ENCODE measurements around the gene PSMD13. TPM values are rescaled to one million over a fixed set of nuclear protein-coding genes. Genes with fewer than 3 reads are reported as not detected.

The PSMD13 gene
- total and polyA plus RNA-seq, 2 experiments from 2014 or later: 98.4 to 175 TPM

DNA sequence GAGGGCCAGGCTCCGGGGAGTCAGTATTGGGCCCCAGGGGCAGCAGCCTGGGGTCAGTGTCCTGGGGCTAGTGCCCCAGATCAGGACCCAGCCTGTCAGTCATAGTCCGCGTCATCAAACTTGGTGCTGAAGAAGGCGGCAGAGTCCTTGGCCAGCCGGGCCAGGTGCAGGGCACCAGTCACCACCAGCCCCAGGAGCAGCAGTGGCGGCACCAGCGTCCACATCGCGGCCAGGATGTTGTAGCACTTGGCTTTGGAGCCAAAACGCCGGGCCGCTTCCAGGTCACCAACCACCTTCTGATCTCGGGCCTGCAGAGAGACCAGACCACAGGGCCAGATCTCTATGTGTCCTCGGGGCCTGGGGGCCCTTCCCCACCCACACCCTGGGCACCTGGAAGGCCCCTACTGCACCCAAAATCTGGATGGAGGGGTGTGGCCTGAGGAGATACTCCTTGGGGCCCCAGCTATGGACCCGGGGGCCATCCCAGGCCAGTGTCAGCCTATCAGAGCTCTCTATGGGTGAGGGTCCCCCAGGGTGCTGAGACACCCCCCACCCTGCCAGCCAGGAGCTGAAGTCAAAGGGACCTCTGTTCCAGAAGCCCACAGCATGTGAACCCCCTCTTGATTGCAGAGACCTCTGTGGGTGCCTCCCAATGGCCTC is 61.8 kb downstream of the PSMD13 start:
- TF ChIP-seq, protein P1, sequence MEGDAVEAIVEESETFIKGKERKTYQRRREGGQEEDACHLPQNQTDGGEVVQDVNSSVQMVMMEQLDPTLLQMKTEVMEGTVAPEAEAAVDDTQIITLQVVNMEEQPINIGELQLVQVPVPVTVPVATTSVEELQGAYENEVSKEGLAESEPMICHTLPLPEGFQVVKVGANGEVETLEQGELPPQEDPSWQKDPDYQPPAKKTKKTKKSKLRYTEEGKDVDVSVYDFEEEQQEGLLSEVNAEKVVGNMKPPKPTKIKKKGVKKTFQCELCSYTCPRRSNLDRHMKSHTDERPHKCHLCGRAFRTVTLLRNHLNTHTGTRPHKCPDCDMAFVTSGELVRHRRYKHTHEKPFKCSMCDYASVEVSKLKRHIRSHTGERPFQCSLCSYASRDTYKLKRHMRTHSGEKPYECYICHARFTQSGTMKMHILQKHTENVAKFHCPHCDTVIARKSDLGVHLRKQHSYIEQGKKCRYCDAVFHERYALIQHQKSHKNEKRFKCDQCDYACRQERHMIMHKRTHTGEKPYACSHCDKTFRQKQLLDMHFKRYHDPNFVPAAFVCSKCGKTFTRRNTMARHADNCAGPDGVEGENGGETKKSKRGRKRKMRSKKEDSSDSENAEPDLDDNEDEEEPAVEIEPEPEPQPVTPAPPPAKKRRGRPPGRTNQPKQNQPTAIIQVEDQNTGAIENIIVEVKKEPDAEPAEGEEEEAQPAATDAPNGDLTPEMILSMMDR (IDR thresholded peaks at IDR 0.05; ENCODE audit: low read depth, low read length): no peak
- H3K4me1 ChIP-seq (ENCODE audit: low read depth): no peaks in the 10 kb centered on the region
- H3K36me3 ChIP-seq: no peaks in the 10 kb centered on the region
- no peaks in the 10 kb centered on the region for H3K9me3 ChIP-seq (ENCODE audit: low read depth)
- H3K27me3 ChIP-seq: no peaks in the 10 kb centered on the region
- DNase-seq (ENCODE audit: low read depth in 1 of 2, low spot score in 1 of 2): no peak
- no peak overlapping the region for H3K27ac ChIP-seq
- H3K4me3 ChIP-seq: no peak overlapping the region

DNA sequence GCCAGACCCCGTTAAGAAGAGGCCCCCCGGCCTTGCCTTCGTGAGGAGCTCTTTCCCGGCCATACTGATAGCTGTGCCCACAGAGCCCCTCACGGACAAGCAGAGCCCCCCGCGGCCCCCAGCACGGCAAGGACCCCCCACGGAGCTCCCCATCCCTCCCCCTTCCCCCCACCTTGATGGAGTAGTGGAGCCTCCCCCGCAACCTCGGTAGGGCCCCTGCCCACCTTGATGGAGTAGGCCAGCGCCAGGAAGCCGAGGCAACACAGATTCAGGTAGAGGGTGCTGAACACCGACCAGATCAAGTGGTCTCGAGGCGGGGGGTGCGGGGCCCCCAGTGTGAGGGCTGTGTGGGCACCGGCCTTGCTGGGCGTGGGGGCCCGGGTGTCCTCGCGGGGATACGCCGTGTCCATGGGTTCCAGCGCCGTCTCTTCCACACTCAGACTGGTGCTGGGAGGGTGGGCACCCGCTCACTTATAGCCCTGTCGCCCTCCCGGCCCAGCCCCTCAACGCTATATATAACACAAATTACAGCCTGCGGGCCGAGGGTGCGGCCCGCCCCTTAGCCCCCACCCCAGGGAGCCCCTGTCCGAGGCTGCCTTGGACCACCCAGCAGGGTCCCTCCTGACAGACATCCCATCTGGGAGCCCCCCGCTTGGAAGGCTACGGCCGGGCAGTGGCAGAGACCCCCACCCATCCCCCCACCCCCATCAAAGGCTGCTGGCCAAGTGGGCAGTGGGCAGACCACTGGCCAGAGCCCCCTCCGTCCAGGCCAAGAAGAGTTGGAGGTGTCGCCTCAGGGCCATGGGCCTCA is 62.5 kb downstream of the PSMD13 start, which contains the start of gene IFITM5:
Gene IFITM5 (minus strand): TSS at position 446 of the 811 bp plus-strand sequence. CDS start 36 bp downstream, at position 410.
- Histone ChIP-seq H3K36me3 (no peaks in the 10 kb centered on the region), H3K4me1 (ENCODE audit: low read depth) (no peaks in the 10 kb centered on the region), H3K27ac (no peak within 1 kb of the TSS), H3K27me3 (no peaks in the 10 kb centered on the region), H3K9me3 (ENCODE audit: low read depth) (no peaks in the 10 kb centered on the region), H3K4me3 (no peak within 1 kb of the TSS)
- DNase-seq (ENCODE audit: low read depth in 1 of 2, low spot score in 1 of 2): no peak
- TF ChIP-seq, protein P1 (IDR thresholded peaks at IDR 0.05; ENCODE audit: low read depth, low read length): no peak

DNA sequence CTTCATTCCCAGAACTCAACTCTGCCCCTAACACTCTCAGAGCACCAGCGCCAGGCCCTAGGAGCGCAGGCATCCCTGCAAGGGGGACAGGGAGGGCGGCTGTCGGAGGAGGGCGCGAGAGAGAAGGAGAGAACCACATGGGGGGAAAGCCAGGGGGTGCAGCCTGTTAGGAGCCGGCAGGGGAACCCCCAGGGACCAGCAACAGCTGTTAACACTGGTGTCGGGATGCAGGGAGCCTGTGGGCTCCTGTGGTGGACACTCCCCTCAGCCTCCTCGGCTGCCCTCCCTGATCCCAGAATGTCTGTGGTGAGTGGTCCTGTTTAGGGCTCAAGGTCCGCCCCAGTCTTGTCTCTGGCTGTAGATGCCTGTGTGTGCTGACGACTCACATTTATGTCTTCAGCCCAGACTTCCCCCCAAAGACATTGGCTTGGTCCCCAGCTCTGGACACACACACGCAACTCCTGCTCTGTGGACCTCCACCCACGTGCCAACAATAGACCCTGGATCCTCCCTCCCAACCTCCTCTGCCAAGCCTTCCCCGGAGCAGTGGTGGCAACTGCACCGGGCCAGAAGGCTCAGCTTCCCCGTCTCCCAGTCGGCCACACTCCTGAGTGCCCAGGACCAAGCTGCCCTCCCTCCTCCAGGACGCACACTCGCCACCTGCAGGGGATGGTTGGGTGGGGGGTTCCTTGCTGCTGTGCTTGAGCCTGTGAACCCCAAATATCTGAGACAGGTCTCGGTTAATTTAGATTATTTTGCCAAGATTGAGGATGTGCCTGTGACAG is 63.4 kb downstream of the PSMD13 start:
- no peak overlapping the region for H3K27ac ChIP-seq
- no peaks in the 10 kb centered on the region for H3K4me1 ChIP-seq (ENCODE audit: low read depth)
- no peaks in the 10 kb centered on the region for H3K9me3 ChIP-seq (ENCODE audit: low read depth)
- H3K36me3 ChIP-seq: no peaks in the 10 kb centered on the region
- no peaks in the 10 kb centered on the region for H3K27me3 ChIP-seq
- DNase-seq (ENCODE audit: low read depth in 1 of 2, low spot score in 1 of 2): peak; percentile 38 to 47
- H3K4me3 ChIP-seq: no peak overlapping the region
- TF ChIP-seq, protein P1 (IDR thresholded peaks at IDR 0.05; ENCODE audit: low read depth, low read length): peak; percentile 37

Other genes with a start within 250 kb of the PSMD13 start
- gene SCGB1C1, start 43.9 kb upstream of the PSMD13 start, total RNA-seq: not detected in 2 replicates
- not detected in 2 replicates for gene SCGB1C1, start 43.9 kb upstream of the PSMD13 start, polyA plus RNA-seq
- gene BET1L, start 29.6 kb upstream of the PSMD13 start, total RNA-seq: 26.8 and 30.6 TPM in 2 replicates
- gene BET1L, start 29.6 kb upstream of the PSMD13 start, polyA plus RNA-seq: 44.9 and 62.0 TPM in 2 replicates
- gene RIC8A, start 29.3 kb upstream of the PSMD13 start, total RNA-seq: 84.3 and 102 TPM in 2 replicates
- gene RIC8A, start 29.3 kb upstream of the PSMD13 start, polyA plus RNA-seq: 75.6 and 81.5 TPM in 2 replicates
- gene SIRT3, start 634 bp upstream of the PSMD13 start, total RNA-seq: 44.9 and 53.6 TPM in 2 replicates
- 46.1 and 47.7 TPM in 2 replicates for gene SIRT3, start 634 bp upstream of the PSMD13 start, polyA plus RNA-seq
- not detected in 2 replicates for gene NLRP6, start 41.4 kb downstream of the PSMD13 start, total RNA-seq
- gene NLRP6, start 41.4 kb downstream of the PSMD13 start, polyA plus RNA-seq: not detected in 2 replicates
- gene PGGHG, start 52.1 kb downstream of the PSMD13 start, total RNA-seq: 29.9 and 88.7 TPM in 2 replicates
- gene PGGHG, start 52.1 kb downstream of the PSMD13 start, polyA plus RNA-seq: 33.1 and 42.4 TPM in 2 replicates
- not detected in 2 replicates for gene IFITM5, start 62.5 kb downstream of the PSMD13 start, total RNA-seq
- 0.41 TPM in 1 of 2 replicates, not detected in the other for gene IFITM5, start 62.5 kb downstream of the PSMD13 start, polyA plus RNA-seq
- 71.6 and 84.8 TPM in 2 replicates for gene IFITM2, start 70.8 kb downstream of the PSMD13 start, total RNA-seq
- gene IFITM2, start 70.8 kb downstream of the PSMD13 start, polyA plus RNA-seq: 267 and 368 TPM in 2 replicates
- 47.2 and 68.9 TPM in 2 replicates for gene IFITM1, start 77.1 kb downstream of the PSMD13 start, total RNA-seq
- 74.3 and 154 TPM in 2 replicates for gene IFITM1, start 77.1 kb downstream of the PSMD13 start, polyA plus RNA-seq
- 108 and 137 TPM in 2 replicates for gene IFITM3, start 83.9 kb downstream of the PSMD13 start, total RNA-seq
- gene IFITM3, start 83.9 kb downstream of the PSMD13 start, polyA plus RNA-seq: 498 and 585 TPM in 2 replicates
- 77.4 and 94.4 TPM in 2 replicates for gene B4GALNT4, start 132.5 kb downstream of the PSMD13 start, total RNA-seq
- 35.8 and 44.1 TPM in 2 replicates for gene B4GALNT4, start 132.5 kb downstream of the PSMD13 start, polyA plus RNA-seq
- 0.09 and 0.70 TPM in 2 replicates for gene PKP3, start 157.2 kb downstream of the PSMD13 start, total RNA-seq
- 0.57 TPM in 1 of 2 replicates, not detected in the other for gene PKP3, start 157.2 kb downstream of the PSMD13 start, polyA plus RNA-seq
- gene SIGIRR, start 178.0 kb downstream of the PSMD13 start, total RNA-seq: 45.6 and 69.5 TPM in 2 replicates
- 35.7 and 46.8 TPM in 2 replicates for gene SIGIRR, start 178.0 kb downstream of the PSMD13 start, polyA plus RNA-seq
- gene ANO9, start 205.0 kb downstream of the PSMD13 start, total RNA-seq: 0.51 TPM in 1 of 2 replicates, not detected in the other
- gene ANO9, start 205.0 kb downstream of the PSMD13 start, polyA plus RNA-seq: 0.23 and 1.2 TPM in 2 replicates
- gene PTDSS2, start 213.3 kb downstream of the PSMD13 start, total RNA-seq: 178 and 202 TPM in 2 replicates
- 69.6 and 83.1 TPM in 2 replicates for gene PTDSS2, start 213.3 kb downstream of the PSMD13 start, polyA plus RNA-seq

Data from cardiac muscle cell (in vitro differentiated cells and primary cell).